Measurements from ENCODE around the gene GGT6.
"Not testable (repeated sequence)": the region's sequence is repeated elsewhere in the genome, so short reads cannot be mapped to it uniquely, and the experiment has no call there.

Gene GGT6

DNA sequence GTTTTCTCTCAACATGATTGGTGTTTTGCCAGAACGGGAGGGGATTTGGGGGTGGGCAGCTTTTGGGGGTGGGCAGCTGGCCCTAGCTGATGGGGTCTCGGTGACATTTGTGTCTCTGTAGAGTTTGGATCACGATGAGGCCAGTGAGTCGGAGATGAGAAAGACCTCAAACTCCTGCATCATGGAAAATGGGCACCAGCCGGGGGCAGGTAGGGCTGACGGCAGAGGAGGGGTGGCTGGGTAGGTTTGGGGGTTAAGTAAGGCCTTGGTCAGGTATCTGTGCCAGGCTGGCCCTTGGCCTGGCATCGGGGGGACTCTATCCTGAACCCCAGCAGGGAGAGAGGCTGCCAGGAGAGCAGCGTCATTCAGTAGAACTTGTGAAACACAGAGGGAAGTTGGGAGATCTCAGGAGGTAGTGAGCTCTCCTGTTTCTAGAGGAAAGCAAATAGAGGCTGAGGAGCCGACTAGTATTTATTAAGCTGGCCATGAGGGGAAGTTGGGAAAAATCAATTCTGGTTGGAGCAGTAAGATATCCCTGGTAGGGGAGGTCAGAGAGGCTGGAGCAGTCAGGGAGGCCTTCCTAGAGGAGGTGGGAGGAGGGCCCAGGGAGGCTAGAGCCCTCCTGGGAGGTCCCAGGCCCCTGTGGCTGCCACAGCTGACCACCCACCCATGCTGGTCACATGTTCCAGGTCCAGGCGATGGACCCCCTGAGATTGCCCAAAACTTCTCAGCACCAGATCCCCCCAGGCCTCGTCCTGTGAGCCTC lies 32.0 kb upstream of the GGT6 start:
- no peak for DNase-seq (ENCODE audit: low read depth)

DNA sequence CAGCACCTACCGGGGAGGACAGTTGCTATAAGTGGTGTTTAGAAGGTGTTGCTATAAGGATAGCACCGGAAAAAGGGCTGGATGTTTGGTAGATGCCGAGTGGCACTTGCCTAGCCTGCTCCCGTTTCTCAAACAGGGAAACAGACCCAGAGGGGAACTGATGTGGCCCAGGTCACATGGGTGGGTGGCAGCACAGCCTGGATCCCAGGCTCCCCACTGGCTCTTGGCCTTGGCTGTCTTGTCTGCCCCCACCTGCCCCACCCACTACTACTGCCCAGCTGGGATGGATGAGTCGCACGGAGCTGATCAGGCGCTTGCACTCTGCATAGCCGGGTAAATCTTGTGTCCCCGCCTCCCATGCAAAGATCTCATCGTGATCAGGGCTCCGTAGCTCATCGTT lies 31.2 kb upstream of the GGT6 start:
- no peak for DNase-seq (ENCODE audit: low read depth)

DNA sequence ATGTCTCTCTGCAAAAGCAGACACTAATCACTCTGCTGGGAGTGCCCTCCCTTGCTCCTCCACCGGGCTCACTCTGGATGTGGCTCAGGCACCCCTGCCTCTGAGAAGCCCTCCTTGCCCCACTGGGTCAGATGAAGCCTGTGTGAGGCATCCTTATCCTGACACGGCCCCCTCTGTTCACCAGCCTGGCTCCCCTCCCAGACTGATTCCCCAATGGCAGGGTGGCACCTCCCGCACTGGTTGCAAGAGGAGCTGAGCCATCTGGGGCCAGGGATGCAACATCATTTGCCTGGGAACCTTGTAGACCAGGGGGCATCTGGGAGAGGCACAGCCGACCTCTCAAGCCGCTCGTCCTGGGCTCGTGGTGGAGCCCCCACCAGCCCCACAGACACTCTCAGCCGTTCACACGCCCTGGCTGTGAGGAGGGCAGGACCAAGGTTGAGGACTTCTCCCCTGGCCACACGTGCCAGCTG lies 30.6 kb upstream of the GGT6 start:
- DNase-seq (ENCODE audit: low read depth), result no peak

DNA sequence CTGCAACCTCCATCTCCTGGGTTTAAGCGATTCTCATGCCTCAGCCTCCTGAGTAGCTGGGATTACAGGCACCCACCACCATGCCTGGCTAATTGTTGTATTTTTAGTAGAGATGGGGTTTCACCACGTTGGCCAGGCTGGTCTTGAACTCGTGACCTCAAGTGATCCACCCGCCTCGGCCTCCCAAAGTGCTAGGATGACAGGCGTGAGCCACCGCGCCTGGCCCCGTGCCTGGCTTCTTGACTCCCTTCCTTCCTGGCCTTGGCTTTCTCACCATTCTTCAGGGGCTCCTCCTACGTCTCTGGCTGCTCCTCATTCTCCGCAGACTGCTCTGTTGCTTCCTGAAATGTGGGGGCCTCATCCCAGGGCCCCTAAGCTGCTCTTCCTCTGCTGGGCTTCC lies 29.7 kb upstream of the GGT6 start:
- DNase-seq (ENCODE audit: low read depth), result not testable (repeated sequence)

DNA sequence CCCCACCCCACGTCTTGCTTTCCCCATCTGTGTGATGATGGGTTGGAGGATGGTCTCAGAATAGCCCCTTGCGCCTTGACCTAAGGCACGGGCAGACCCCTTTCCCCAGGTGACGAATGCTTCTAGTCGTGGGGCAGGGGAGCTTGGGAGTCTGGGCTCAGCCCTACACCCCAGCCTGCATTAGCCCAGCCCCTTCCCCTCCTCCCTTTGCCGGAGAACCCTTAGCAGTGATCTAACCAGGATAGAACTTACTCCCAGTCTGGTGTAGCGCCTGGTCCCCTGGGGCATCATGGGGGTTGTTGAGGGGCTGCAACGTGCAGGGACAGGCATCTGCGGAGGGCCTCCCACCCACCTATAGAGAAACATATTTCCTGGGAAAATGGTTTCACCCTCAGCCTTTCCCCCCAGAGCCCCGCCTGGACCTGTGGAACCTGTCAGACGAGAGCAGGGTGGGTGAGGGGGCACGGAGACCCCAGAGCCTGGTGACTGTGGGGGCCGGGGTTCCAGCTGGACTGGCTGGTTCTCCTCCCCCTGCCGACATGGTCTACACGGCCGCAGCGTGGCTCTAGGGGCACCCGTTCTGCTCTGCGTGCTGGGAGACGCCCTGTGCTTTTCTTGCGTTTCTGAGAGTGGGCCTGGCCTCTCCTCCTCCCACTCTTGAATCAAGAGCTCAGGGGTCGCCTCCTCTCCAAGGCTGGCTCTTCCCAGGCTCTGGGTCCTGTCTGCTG lies 28.7 kb upstream of the GGT6 start:
- no peak for DNase-seq (ENCODE audit: low read depth)

DNA sequence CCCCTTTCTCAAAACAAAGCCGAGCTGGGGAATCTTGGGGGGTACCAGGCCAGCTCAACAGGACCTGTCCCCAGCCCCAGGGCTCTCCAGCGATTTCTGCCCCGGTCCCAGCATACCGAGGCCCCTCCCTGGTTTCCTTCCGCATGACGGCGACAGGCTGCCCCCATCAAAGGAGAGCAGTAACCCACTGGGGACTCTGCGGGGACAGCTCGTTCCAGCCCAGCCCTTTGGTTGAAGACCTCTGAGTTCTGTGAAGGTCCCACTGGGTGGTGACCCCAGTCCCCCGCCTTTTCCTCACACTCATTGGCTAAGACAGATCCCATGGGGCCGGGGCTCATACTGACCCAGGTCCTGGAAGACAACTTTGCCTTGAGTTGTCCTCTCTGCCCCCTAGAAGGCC lies 28.0 kb upstream of the GGT6 start:
- DNase-seq (ENCODE audit: low read depth), result no peak

DNA sequence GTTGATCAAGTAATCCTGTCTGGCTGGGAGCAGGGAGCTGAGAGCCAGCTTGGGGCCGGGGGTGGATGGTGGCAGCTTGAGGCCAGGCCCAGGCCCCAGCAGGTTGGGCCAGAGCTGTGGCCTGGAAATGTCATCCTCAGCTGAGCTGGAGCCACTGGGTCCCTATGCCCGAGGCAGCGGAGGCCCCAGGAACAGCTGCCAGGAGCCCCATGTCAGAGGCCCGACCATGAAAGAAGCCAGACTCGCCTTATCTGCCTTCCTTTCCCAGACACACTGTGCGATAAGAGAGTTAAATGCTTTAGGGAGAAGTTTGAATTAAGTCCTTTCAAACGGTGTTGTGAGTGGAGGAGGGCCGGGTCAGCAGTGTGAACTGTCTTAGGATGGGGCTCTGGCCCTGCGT lies 27.4 kb upstream of the GGT6 start:
- DNase-seq (ENCODE audit: low read depth), result no peak

DNA sequence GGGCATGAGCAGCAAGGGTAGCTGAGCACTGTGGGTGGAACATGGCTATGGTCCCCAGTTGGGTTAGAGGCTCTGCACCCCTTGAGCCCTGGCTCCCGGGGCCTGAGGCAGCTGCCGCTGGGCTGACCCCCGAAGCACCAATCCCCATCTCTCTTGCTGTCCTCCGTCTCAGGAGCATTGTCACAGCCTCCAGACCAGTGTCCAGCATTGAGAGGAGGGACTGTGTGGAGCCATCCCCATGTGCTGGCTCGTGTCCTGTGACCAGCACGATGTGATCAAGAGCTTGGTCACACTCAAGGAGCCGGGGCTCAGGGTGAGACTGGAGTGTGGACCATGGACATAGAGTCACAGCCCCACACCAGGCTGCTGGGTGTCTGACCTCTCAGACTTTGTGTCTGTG lies 26.8 kb upstream of the GGT6 start:
- DNase-seq (ENCODE audit: low read depth), result no peak

DNA sequence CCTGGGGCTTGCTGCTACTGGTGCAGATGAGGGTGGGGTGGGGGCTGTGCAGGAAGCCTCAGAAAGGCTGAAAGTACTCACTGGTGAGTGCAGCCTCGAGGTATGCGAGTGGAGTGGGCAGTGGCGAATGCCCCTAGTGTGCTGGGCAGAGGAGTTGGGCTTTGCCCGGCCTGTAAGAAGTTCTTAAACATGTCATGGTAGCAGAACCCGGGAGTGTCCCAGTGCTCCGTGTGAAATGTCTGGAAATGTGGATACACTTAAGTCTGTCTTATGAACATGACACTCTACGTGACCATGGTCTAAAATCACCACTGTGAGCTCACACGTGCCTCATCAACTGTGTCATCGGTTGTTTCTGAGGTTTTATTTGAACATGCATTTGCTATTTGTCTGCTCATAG lies 25.7 kb upstream of the GGT6 start:
- no peak for DNase-seq (ENCODE audit: low read depth)

DNA sequence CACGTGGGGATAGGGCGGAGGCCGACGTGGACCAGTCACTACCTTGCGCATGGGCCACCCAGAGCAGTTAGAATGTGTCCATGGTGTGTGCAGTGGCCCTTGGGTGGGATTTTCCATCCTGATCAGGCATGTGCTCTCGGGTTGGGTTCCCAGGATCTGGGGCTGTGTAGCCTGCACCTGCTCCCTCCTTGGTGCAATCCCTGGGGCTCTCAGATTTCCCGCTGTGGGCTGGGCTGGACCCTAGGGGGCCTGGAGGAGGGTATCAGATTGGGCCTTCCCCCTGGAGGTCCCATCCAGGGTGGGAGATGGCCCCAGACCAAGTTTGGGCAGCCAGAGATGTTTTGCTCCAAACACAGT lies 25.2 kb upstream of the GGT6 start:
- no peak for DNase-seq (ENCODE audit: low read depth)

DNA sequence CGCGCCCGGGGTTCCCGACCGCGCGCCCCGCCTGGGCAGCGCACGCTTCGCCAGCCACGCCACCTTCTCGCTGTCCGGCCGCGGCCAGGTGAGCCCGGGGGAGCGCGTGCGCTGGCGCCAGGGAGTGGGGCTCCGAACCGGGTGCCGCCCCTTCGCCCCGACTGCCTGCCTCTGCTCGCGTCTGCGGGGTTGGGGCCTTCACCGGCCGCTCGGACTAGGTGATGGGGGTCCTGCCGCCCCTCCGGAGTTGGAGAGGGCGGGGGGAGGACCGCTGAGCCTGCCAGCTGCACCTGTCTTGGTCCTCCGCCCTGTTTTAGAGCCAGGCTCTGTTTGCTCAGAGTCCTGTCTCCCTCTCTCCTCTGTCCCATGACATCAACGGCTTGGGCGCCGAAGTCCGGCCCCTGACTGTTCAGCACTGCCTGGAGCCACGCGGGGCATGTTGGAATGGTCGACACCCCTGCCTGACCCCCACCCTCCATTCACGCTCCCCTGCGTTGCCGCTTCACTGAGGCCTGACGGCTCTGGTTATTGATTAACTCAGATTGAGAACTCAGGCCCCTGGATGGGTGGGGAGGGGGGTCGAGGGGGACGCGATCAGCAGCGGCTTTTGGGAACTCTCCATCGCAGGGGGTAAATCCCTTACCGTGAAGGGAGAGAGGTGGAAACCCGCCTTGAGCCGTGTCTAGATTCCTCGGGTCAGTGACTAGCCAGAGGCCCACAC lies 24.7 kb upstream of the GGT6 start:
- no peak for DNase-seq (ENCODE audit: low read depth)

DNA sequence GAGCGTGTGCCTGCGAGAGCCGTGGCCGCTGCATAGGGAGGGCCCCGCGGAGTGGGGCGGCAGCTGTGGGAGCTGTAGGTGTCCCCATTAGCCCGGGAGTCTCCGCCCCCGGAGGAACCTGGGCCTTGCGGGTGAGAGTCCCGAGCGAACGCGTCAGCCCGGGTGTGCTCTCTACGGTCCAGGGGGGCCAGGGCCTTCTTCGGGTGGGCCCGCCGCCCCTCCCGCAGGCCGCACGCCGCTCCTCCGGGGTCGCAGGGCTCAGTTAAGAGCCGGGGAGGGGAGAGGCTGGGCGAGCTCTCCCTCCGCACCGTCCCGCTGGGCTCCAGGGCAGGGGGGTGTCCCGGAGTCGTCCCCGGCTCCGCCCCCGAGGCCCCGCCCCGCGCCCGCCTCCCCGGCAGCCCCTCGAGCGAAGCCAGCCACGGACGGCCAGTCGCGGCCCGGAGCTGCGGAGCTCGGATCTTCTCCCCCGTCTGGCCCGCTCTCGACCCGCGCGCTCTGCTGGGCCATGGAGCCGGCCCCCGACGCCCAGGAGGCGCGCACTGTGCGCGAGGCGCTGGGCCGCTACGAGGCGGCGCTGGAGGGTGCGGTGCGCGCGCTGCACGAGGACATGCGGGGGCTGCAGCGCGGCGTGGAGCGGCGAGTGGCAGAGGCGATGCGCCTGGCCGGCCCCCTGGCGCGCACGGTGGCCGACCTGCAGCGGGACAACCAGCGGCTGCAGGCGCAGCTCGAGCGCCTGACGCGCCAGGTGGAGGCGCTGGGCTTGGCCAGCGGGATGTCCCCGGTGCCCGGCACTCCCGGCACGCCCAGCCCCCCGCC lies 23.9 kb upstream of the GGT6 start, which contains the start of gene SMTNL2:
Gene SMTNL2 (plus strand): TSS at position 429 of the 816 bp plus-strand sequence. CDS start 77 bp downstream, at position 506.
- no peak for DNase-seq (ENCODE audit: low read depth)

DNA sequence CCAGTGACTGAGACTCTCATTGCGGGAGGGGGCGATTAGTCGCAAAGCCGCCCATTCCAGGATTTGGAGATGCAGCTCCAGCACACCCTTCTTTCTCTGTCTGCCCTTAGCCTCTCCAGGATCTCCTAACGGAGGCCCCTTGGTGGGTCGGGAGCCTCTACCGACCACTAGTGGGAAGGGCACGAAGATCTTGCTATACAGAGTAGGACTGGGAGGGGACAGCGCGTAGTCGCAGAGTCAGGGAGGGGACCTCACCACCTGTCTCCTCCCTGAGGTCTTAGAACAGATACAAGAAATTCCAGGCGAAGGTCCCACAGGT lies 23.4 kb upstream of the GGT6 start:
- DNase-seq (ENCODE audit: low read depth), result no peak

DNA sequence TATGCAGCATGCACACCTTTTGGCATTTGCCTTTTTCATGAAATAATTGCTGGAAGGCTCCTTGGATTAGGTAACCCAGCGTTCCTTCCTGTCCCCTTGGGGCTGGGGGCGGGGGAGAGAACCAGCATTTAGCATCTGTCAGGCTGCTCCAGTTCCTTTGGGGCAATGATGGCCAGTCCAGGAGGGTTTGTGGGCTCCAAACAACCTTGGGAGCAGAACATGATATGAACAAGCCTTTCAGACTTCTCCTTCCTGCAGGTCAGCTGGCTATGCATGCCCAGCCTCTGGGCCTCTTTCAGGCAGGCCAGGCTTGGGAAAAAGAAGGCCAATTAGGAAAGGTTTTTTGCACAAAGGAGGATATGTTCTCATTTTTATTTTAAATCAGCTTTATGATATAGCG lies 22.8 kb upstream of the GGT6 start:
- no peak for DNase-seq (ENCODE audit: low read depth)

DNA sequence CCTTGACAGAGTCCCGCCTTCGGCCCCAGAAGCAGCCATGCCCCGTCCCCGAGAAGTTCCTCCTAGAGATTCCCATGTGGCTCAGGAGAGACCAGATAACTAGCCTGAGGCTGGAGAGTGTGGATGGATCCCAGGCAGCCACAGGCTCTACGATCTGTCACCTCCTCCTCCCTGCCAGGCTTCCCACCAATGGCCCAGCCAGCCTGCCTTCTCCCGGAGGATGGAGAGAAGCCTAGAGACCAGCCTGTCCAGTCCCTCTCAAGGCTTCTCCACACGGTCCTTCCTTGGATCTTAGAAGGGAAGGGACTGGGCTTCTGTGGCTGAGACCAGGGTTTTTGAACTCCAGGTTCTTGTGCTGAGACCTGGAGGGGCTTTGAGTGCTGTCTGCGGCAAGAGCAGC lies 22.3 kb upstream of the GGT6 start:
- DNase-seq (ENCODE audit: low read depth), result no peak

DNA sequence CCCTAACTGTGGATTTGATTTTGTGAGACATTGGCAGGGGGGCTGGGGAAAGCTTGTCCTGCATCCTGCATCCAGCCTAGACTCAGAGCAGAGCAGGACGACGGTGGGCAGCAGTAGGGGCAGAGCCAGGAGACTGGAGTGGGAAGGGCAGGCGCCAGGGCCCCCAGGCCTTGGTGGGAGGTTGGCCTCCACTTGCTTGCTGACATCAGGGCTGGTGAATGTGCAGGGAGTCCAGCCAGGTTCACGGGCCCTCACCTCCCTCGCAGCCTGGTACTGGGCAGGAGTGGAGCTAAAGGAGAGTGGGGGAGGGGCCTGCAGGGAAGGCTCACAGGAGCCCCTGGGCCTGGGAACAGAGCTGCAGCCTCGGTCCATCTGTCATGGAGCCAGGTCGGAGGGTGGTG lies 21.7 kb upstream of the GGT6 start:
- DNase-seq (ENCODE audit: low read depth), result no peak

DNA sequence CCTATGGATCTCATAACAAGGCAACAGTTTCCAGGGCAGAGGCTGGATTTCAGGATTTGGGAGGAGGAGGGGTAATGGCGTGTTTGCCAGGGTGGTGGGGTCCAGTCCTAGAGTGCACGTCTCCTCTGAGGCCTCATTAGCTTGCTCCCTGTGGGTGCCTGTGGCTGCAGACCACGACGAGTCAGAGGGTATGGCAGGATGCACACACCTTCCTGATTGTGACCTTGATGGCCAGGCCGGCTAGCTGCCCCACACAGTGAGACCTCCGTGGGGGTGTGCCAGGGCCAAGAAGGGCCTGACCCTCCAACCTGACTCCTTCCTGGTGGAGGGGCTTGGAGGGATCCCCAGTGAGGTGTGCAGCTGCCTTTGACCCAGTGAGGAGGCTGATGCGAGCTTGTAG lies 19.9 kb upstream of the GGT6 start:
- DNase-seq (ENCODE audit: low read depth), result no peak

DNA sequence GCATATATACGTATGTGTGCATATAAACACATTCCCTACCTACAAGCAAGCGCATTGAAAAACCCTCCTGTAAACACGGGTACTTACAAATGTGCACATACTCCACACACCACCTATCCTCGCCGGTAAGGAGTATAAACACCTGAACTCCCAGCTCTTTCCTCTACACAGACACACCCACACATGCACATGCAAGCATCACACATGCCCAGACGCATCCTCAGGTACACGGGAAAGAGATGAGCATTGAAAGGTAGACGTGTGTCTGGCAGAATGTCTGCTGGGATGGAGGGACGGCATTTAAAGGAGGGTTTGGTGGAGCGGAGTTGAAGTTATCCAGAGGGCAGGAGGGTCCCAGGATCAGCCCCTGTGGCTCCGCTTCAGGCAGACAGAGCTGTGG lies 19.3 kb upstream of the GGT6 start:
- no peak for DNase-seq (ENCODE audit: low read depth)

DNA sequence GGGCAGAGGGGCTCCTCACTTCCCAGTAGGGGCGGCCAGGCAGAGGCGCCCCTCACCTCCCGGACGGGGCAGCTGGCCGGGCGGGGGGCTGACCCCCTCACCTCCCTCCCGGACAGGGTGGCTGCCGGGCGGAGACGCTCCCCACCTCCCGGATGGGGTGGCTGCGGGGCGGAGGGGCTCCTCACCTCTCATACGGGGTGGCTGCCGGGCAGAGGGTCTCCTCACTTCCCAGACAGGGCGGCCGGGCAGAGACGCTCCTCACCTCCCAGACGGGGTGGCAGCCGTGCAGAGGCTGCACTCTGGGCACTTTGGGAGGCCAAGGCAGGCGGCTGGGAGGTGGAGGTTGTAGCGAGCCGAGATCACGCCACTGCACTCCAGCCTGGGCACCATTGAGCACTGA lies 18.0 kb upstream of the GGT6 start:
- DNase-seq (ENCODE audit: low read depth), result not testable (repeated sequence)

DNA sequence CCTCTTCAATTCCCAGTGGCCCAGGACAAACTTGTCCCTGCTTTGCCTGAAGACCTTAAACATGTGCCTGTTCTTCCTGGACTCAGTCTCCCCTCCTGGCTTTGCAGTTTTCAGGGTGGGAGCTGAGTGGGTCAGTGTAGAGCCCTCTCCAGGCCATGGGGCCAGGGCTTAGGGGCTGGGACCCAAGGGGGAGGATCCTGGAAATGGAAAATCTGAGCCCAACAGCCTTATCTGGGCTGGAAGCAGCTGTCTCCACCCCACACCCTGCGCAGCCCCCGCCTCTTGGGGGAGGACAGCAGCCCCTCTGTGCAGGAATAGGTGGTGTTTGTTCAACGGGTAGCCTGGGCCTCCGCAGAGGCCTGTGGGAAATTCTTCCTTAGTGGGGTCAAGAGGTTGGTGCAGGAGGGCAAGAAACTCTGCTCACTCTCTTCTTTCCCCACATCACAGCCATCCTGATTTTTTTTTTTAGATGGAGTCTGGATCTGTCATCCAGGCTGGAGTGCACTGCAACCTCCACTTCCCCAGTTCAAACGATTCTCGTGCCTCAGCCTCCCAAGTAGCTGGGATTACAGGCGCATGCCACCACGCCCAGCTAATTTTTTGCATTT lies 17.1 kb upstream of the GGT6 start:
- no peak for DNase-seq (ENCODE audit: low read depth)

DNA sequence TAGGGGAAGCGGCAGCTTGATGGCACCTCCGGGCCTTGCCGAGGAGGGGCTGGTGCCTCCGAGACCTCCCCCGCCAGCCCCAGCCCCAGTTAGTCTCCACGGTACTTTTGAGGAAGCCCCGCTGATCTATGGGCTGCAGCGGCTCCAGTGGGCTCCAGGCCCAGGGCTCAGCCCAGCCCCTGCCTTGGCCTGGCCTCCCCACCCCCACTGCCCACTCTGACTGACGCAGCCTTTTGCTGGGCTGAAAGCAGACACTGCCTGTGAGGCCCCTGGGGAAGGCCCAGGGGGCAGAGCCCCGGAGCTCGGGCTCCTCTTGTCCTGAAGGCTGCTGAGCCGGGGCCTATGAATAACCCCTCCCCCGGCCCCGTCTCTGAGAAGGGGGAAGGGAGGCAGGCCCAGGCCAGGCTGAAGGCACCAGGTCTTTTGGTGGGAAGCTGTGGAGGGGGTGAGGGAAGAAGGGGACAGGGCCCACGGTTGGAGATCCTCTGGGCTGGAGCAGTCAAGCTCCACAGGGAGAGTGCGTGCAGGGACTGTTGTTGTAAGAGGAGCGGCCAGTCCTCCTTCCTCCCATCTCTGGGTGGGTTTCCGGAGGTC lies 16.4 kb upstream of the GGT6 start:
- no peak for DNase-seq (ENCODE audit: low read depth)
